ENCODE measurements around the gene LIF.

The LIF gene

DNA sequence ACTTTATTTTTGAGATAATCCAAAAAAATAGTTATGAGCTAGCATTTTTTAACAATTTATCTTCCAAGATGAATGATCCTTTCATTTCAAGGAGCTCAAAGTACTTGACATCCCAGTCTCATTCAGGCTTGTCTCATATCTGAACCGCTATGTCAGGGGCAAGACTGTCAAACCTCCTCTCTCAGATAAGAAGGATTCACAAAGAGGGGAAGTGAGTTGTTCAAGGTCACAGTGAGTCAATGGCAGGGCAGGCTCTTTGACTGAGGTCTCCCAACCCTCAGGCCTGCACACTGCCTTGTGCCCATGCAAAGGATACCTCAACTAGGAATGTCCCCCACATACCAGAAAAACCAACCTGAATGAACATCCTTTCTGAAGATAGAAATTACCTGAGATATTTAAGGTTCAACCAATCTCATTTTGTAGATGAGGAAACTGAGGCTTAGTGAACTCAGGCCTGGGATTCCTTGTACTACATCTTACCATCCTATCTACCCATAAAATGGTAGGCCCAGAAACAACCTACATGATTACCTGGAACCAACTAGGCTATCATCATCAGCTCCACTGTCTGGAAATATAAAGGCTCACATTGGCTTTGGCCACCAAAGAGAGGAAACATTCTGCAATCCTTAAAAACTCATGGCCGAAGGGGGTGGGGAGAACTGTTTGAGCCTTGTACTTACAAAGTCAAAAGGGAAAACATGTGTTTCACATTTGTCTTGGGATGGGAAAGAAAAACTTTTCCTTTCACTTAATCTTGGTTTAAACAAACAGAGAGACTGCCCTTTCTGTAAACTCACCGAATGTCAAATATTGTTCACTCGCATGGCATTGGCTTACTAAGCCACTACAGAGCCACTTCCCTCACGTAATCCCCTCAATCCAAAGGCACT lies 51.1 kb downstream of the LIF start:
- H3K4me1 ChIP-seq: no peaks in the 10 kb centered on the region
- H3K9me3 ChIP-seq: no peaks in the 10 kb centered on the region
- DNase-seq: no peak
- H3K27me3 ChIP-seq: no peaks in the 10 kb centered on the region
- H3K4me3 ChIP-seq (ENCODE audit: low read depth, low read length): no peak overlapping the region
- no peaks in the 10 kb centered on the region for H3K36me3 ChIP-seq
- TF ChIP-seq CTCF (IDR thresholded peaks at IDR 0.05; ENCODE audit: low read depth, low read length): no peak

- no peak overlapping the region for H3K4me3 ChIP-seq (ENCODE audit: low read depth, low read length)
- H3K9me3 ChIP-seq: no peaks in the 10 kb centered on the region
- no peaks in the 10 kb centered on the region for H3K36me3 ChIP-seq
- no peak for TF ChIP-seq CTCF (IDR thresholded peaks at IDR 0.05; ENCODE audit: low read depth, low read length)
- DNase-seq: no peak
- H3K27me3 ChIP-seq: no peaks in the 10 kb centered on the region
- H3K4me1 ChIP-seq: no peaks in the 10 kb centered on the region
These were observed 53.4 kb downstream of the LIF start for GRCh38 chr22:30193031-30193775.

- Histone ChIP-seq H3K4me1 (no peaks in the 10 kb centered on the region), H3K4me3 (ENCODE audit: low read depth, low read length) (no peak overlapping the region), H3K36me3 (no peaks in the 10 kb centered on the region), H3K9me3 (no peaks in the 10 kb centered on the region), H3K27me3 (no peaks in the 10 kb centered on the region)
- TF ChIP-seq CTCF (IDR thresholded peaks at IDR 0.05; ENCODE audit: low read depth, low read length): no peak
- no peak for DNase-seq
These were observed 54.1 kb downstream of the LIF start for GRCh38 chr22:30192427-30192826.

GRCh38 chr22:30191040-30191701 lies 55.4 kb downstream of the LIF start:
- TF ChIP-seq CTCF (IDR thresholded peaks at IDR 0.05; ENCODE audit: low read depth, low read length): no peak
- no peaks in the 10 kb centered on the region for H3K36me3 ChIP-seq
- H3K4me1 ChIP-seq: no peaks in the 10 kb centered on the region
- DNase-seq: no peak
- no peaks in the 10 kb centered on the region for H3K9me3 ChIP-seq
- H3K27me3 ChIP-seq: no peaks in the 10 kb centered on the region
- H3K4me3 ChIP-seq (ENCODE audit: low read depth, low read length): no peak overlapping the region

- TF ChIP-seq CTCF (IDR thresholded peaks at IDR 0.05; ENCODE audit: low read depth, low read length): no peak
- Histone ChIP-seq H3K4me3 (ENCODE audit: low read depth, low read length) (no peak overlapping the region), H3K36me3 (no peaks in the 10 kb centered on the region), H3K4me1 (no peaks in the 10 kb centered on the region), H3K27me3 (no peaks in the 10 kb centered on the region), H3K9me3 (no peaks in the 10 kb centered on the region)
- no peak for DNase-seq
These were observed 56.0 kb downstream of the LIF start for GRCh38 chr22:30190574-30190973.
